Stimulated activated memory B cell treated with anti-CD40 and anti-IgM and Interleukin-4, amounts not matched to agents 10 μg/mL and 1 μg/mL and 100 μg/mL, for 72 hours (primary cell): ENCODE measurements around the gene RNF32.

Experiments
- ATAC-seq: fragments of 150-1000 bp; cut with Tn5 transposase; 2 replicates; pipeline ENCODE4 v1.10.0; 2021
- H3K27ac Mint-ChIP-seq: one replicate; pipeline ENCODE4 v1.8.0; 2022; ENCODE audit warnings: mild to moderate bottlenecking, mixed read lengths
- H3K27me3 Mint-ChIP-seq: one replicate; pipeline ENCODE4 v1.8.0; 2022; ENCODE audit warnings: mixed read lengths
- H3K36me3 Mint-ChIP-seq: one replicate; pipeline ENCODE4 v1.8.0; 2022; ENCODE audit warnings: mixed read lengths
- H3K4me1 Mint-ChIP-seq: one replicate; pipeline ENCODE4 v1.8.0; 2022; ENCODE audit warnings: mixed read lengths
- H3K4me3 Mint-ChIP-seq: one replicate; pipeline ENCODE4 v1.8.0; 2022; ENCODE audit warnings: mild to moderate bottlenecking, moderate library complexity, mixed read lengths
- H3K9me3 Mint-ChIP-seq: one replicate; pipeline ENCODE4 v1.8.0; 2022; ENCODE audit warnings: mixed read lengths

Gene RNF32

DNA sequence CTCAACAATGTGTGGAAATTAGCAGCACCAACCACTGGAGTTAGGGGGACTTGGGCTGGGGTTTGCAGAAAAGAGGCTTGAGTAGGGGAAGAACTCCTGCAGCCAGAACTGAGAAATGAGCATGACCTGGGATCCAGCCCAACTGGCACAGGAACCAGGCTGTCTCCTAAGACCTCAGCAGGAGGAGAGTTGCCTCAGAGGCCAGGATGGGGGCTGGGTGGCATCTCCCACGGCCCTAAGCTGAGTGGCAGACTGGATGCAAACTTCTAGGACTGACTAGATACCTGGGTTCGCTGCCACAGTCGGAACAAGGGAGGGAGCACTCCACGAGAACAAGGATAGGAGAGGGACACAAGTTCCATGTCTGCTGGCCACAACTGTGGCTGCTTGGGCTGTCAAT is 62.6 kb downstream of the RNF32 start:
- H3K4me3 Mint-ChIP-seq = no peak overlapping the region
- no peak overlapping the region for H3K27ac Mint-ChIP-seq
- H3K4me1 Mint-ChIP-seq = peaks cover 7% of the 10 kb centered on the region
- no peaks in the 10 kb centered on the region for H3K27me3 Mint-ChIP-seq
- H3K9me3 Mint-ChIP-seq = peaks cover 15% of the 10 kb centered on the region
- peaks cover 85% of the 10 kb centered on the region for H3K36me3 Mint-ChIP-seq
- no peak for ATAC-seq

DNA sequence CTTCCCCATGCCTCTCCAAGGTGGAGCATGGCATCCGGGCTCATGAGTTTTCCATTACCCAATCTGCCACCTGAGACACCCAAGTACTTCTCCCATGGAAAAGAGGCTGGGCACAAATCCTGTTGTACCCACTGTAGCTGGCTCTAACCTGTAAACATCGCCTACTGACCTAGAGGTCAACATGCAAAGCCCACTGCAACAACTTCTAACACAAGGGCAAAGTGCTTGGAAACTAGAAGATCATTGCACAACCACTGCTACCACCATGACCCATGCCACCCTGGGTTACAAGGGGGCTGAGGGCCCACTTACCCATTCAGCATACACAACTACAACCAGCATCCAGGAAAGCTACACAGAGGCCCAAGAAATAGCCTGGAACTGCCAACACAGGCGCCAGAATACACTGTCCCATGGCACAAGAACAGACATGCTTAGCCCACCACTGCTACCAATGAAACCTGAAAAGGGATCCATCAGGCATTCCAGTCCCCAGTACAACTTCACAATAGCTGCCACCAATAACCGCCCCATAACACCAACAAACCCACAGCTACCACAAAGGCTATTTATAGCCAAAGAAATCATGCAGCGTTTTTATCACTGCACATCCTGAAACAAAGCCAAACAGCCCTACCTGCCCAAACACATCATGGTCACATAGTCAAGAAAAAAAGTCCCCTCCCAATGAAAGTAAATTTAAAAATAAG is 63.4 kb downstream of the RNF32 start:
- H3K27ac Mint-ChIP-seq = no peak overlapping the region
- peaks cover 15% of the 10 kb centered on the region for H3K9me3 Mint-ChIP-seq
- H3K4me1 Mint-ChIP-seq = peaks cover 7% of the 10 kb centered on the region
- no peak overlapping the region for H3K4me3 Mint-ChIP-seq
- H3K36me3 Mint-ChIP-seq = peaks cover 85% of the 10 kb centered on the region
- H3K27me3 Mint-ChIP-seq = no peaks in the 10 kb centered on the region
- ATAC-seq = no peak

- no peak for ATAC-seq
- Mint-ChIP-seq H3K36me3 (peaks cover 27% of the 10 kb centered on the region), H3K27ac (no peak overlapping the region), H3K27me3 (no peaks in the 10 kb centered on the region), H3K4me3 (no peak overlapping the region), H3K4me1 (no peaks in the 10 kb centered on the region), H3K9me3 (peaks cover 1% of the 10 kb centered on the region)
These were observed 81.7 kb downstream of the RNF32 start for GRCh38 chr7:156722043-156722826.

GRCh38 chr7:156725073-156725472 is 84.5 kb downstream of the RNF32 start:
- no peaks in the 10 kb centered on the region for H3K27me3 Mint-ChIP-seq
- H3K36me3 Mint-ChIP-seq = peaks cover 22% of the 10 kb centered on the region
- no peak overlapping the region for H3K27ac Mint-ChIP-seq
- H3K9me3 Mint-ChIP-seq = no peaks in the 10 kb centered on the region
- H3K4me3 Mint-ChIP-seq = no peak overlapping the region
- H3K4me1 Mint-ChIP-seq = no peaks in the 10 kb centered on the region
- ATAC-seq = no peak

- H3K36me3 Mint-ChIP-seq = peaks cover 30% of the 10 kb centered on the region
- no peak overlapping the region for H3K4me3 Mint-ChIP-seq
- H3K9me3 Mint-ChIP-seq = no peaks in the 10 kb centered on the region
- H3K27ac Mint-ChIP-seq = no peak overlapping the region
- no peak for ATAC-seq
- H3K4me1 Mint-ChIP-seq = no peaks in the 10 kb centered on the region
- no peaks in the 10 kb centered on the region for H3K27me3 Mint-ChIP-seq
These were observed 85.4 kb downstream of the RNF32 start for GRCh38 chr7:156725936-156726335.
